NCI-H460 (cell line): ENCODE data around the gene ENSA. TPM values are rescaled to one million over a fixed set of nuclear protein-coding genes. Genes with fewer than 3 reads are reported as not detected.
"Not testable (repeated sequence)": the region's sequence is repeated elsewhere in the genome, so short reads cannot be mapped to it uniquely, and the experiment has no call there.

ENCODE experiments used
- DNase-seq: peaks from one replicate; pipeline ENCODE4 v3.0.0-alpha.2; 2016; ENCODE audit warnings: low read depth; ENCODE audit errors: extremely low read depth
- polyA plus RNA-seq: library from polyadenylated mRNA; depleted of rRNA; stranded (reverse); fragments of >200 nt; gene quantifications from 2 replicates; pipeline ENCODE4 v1.2.3, GENCODE V29; 2014; cell fraction: nucleus; rRNA removed
- total RNA-seq: library from RNA; depleted of rRNA; stranded (reverse); fragments of >200 nt; shearing (Covaris generic); gene quantifications from 2 replicates; pipeline ENCODE4 v1.2.3, GENCODE V29; 2014; rRNA removed

The ENSA gene
- 123 and 128 TPM in 2 replicates for total RNA-seq
- polyA plus RNA-seq, result 128 and 134 TPM in 2 replicates

GRCh38 chr1:150629115-150629928 is at the start of gene ENSA:
Gene ENSA (minus strand): TSS chr1:150629612. CDS start chr1:150629470, 142 bp downstream.
- peak; percentile 100 for DNase-seq

- no peak for DNase-seq
Observed at GRCh38 chr1:150678988-150679387, 49.6 kb upstream of the ENSA start.

- no peak for DNase-seq
Observed at GRCh38 chr1:150674881-150675280, 45.5 kb upstream of the ENSA start.

- no peak for DNase-seq
Observed at GRCh38 chr1:150663321-150663720, 33.9 kb upstream of the ENSA start.

GRCh38 chr1:150662811-150663210 is 33.4 kb upstream of the ENSA start:
- DNase-seq, result no peak

- no peak for DNase-seq
Observed at GRCh38 chr1:150661156-150661555, 31.7 kb upstream of the ENSA start.

GRCh38 chr1:150660584-150660983 is 31.2 kb upstream of the ENSA start:
- DNase-seq, result no peak

- DNase-seq, result not testable (repeated sequence)
Observed at GRCh38 chr1:150657064-150657463, 27.7 kb upstream of the ENSA start.

GRCh38 chr1:150654635-150655034 is 25.2 kb upstream of the ENSA start:
- not testable (repeated sequence) for DNase-seq

GRCh38 chr1:150650193-150650592 is 20.8 kb upstream of the ENSA start:
- DNase-seq, result no peak

GRCh38 chr1:150649441-150650075 is 20.1 kb upstream of the ENSA start:
- DNase-seq, result no peak

- DNase-seq, result no peak
Observed at GRCh38 chr1:150642296-150642695, 12.9 kb upstream of the ENSA start.

- not testable (repeated sequence) for DNase-seq
Observed at GRCh38 chr1:150641126-150641815, 11.9 kb upstream of the ENSA start.

GRCh38 chr1:150638430-150638829 is 9.0 kb upstream of the ENSA start:
- DNase-seq, result not testable (repeated sequence)

GRCh38 chr1:150634839-150635622 is 5.6 kb upstream of the ENSA start:
- DNase-seq, result not testable (repeated sequence)

- DNase-seq, result no peak
Observed at GRCh38 chr1:150628766-150629114, 672 bp downstream of the ENSA start.

GRCh38 chr1:150627826-150628410 is 1.5 kb downstream of the ENSA start:
- DNase-seq, result no peak

GRCh38 chr1:150626150-150626549 is 3.3 kb downstream of the ENSA start:
- no peak for DNase-seq

- not testable (repeated sequence) for DNase-seq
Observed at GRCh38 chr1:150624546-150624945, 4.9 kb downstream of the ENSA start.

GRCh38 chr1:150624134-150624533 is 5.3 kb downstream of the ENSA start:
- DNase-seq, result not testable (repeated sequence)
